ENCODE results near the gene C20orf204.

C20orf204 gene

DNA sequence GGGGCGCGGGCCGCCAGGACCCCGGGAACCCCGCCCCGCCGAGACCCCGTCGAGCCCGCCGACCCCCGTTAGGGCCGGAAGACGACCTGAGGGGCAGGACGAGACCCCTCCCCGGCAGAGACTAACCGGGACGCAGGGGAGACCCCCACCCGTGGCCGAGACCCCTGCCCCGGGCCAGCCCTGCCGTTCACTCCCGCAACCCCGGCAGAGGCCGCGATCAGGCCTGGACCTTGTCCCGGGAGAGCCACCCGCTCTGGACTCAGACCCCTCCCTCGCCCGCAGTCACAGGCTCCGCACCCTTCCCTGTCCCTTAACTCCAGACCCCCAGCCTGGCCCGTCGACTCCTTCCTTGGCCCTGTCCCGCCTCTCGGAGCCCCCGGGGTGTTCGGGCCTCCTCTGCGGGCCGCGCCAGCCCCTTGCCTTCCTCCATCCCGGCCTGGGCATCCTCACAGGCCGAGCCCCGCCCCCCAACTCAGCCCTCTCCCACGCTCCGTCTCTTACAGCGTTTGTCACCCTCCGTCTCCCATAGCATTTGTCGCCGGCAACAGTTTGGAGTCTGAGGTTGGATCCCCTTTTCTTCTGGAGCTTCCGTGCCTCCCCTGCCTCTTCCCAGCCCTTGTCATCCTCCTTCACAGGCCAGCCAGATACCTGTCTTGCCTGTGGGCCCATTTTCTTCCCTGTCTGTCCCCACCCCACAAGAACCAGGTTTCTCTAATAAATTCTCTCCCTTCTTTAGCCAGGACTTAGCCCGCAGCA, 27.6 kb downstream of the C20orf204 start:
- Histone ChIP-seq H3K27ac (ENCODE audit: low read length) (no peak overlapping the region), H3K27me3 (ENCODE audit: low read depth, low read length) (no peaks in the 10 kb centered on the region), H3K4me1 (ENCODE audit: control insufficient read depth in 1 of 2, insufficient read depth in 2 of 2, low read length in 2 of 2) (peaks cover 0 to 21% of the 10 kb centered on the region in 2 donors), H3K9me3 (ENCODE audit: control insufficient read depth in 1 of 2, low read length in 2 of 2) (no peaks in the 10 kb centered on the region), H3K4me3 (ENCODE audit: low read depth in 1 of 2, low read length in 2 of 2) (peak overlapping the region; percentile 59 to 91), H3K36me3 (ENCODE audit: control insufficient read depth in 1 of 2, insufficient read depth in 2 of 2, low read length in 2 of 2) (no peaks in the 10 kb centered on the region)

- Histone ChIP-seq H3K9me3 (ENCODE audit: control insufficient read depth in 1 of 2, low read length in 2 of 2) (no peaks in the 10 kb centered on the region), H3K4me3 (ENCODE audit: low read depth in 1 of 2, low read length in 2 of 2) (peak overlapping the region; percentile 59 to 91), H3K36me3 (ENCODE audit: control insufficient read depth in 1 of 2, insufficient read depth in 2 of 2, low read length in 2 of 2) (no peaks in the 10 kb centered on the region), H3K27me3 (ENCODE audit: low read depth, low read length) (no peaks in the 10 kb centered on the region), H3K4me1 (ENCODE audit: control insufficient read depth in 1 of 2, insufficient read depth in 2 of 2, low read length in 2 of 2) (peaks cover 0 to 21% of the 10 kb centered on the region in 2 donors), H3K27ac (ENCODE audit: low read length) (no peak overlapping the region)
Measured at GRCh38 chr20:64064145-64064698, 28.2 kb downstream of the C20orf204 start.

DNA sequence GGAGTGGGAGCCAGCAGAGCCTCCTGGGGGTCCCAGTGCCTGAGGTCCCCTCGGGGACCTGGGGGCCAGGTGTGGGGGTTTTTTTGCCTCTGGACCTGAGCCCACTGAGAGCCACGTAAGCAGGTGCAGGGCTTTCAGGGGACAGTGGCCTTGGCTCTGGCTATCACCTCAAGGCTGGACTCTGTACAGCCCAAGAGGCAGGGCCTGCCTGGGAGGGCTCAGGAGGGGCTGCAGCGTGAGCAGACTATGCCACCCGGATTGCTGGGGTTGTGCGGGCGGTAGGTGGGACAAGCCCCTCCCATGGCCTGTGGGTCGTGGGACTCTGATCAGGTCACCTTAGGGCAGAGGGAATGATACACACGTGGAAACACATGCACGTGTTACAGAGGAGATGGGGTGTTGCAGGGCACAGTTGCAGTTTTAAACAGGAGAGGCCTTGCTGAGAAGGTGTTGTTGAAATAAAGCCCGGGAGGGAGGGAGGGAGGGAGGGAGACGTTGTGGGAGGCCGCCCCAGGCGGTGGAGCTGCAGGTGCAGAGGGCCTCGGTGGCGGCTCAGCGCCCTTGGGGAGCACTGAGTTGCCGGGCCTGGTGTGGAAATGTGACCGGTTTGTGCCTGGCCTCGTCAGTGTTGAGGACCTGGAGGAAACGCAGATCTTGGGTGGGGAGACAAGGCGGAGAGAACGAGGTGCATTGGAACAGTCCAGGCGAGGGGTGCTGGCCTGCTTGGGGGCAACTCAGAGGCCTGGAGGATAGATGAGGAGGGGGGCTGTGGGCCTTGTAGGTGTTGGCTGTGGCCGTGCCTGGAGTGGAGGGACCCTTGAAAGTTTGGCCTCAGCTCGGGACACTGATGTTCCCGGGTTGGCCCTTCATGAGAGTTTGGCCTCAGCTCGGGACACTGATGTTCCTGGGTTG, 29.3 kb downstream of the C20orf204 start:
- Histone ChIP-seq H3K4me1 (ENCODE audit: control insufficient read depth in 1 of 2, insufficient read depth in 2 of 2, low read length in 2 of 2) (peaks cover 0 to 21% of the 10 kb centered on the region in 2 donors), H3K27ac (ENCODE audit: low read length) (no peak overlapping the region), H3K36me3 (ENCODE audit: control insufficient read depth in 1 of 2, insufficient read depth in 2 of 2, low read length in 2 of 2) (no peaks in the 10 kb centered on the region), H3K4me3 (ENCODE audit: low read depth in 1 of 2, low read length in 2 of 2) (no peak overlapping the region), H3K9me3 (ENCODE audit: control insufficient read depth in 1 of 2, low read length in 2 of 2) (no peaks in the 10 kb centered on the region), H3K27me3 (ENCODE audit: low read depth, low read length) (no peaks in the 10 kb centered on the region)

GRCh38 chr20:64065974-64066343, 30.0 kb downstream of the C20orf204 start:
- Histone ChIP-seq H3K4me3 (ENCODE audit: low read depth in 1 of 2, low read length in 2 of 2) (no peak overlapping the region), H3K27me3 (ENCODE audit: low read depth, low read length) (no peaks in the 10 kb centered on the region), H3K4me1 (ENCODE audit: control insufficient read depth in 1 of 2, insufficient read depth in 2 of 2, low read length in 2 of 2) (peaks cover 0 to 21% of the 10 kb centered on the region in 2 donors), H3K36me3 (ENCODE audit: control insufficient read depth in 1 of 2, insufficient read depth in 2 of 2, low read length in 2 of 2) (no peaks in the 10 kb centered on the region), H3K27ac (ENCODE audit: low read length) (no peak overlapping the region), H3K9me3 (ENCODE audit: control insufficient read depth in 1 of 2, low read length in 2 of 2) (no peaks in the 10 kb centered on the region)

GRCh38 chr20:64067005-64067632, 31.1 kb downstream of the C20orf204 start:
- H3K27me3 ChIP-seq (ENCODE audit: low read depth, low read length): no peaks in the 10 kb centered on the region
- no peak overlapping the region for H3K27ac ChIP-seq (ENCODE audit: low read length)
- no peaks in the 10 kb centered on the region for H3K9me3 ChIP-seq (ENCODE audit: control insufficient read depth in 1 of 2, low read length in 2 of 2)
- H3K36me3 ChIP-seq (ENCODE audit: control insufficient read depth in 1 of 2, insufficient read depth in 2 of 2, low read length in 2 of 2): peaks cover 0 to 8% of the 10 kb centered on the region in 2 donors
- peaks cover 0 to 19% of the 10 kb centered on the region in 2 donors for H3K4me1 ChIP-seq (ENCODE audit: control insufficient read depth in 1 of 2, insufficient read depth in 2 of 2, low read length in 2 of 2)
- H3K4me3 ChIP-seq (ENCODE audit: low read depth in 1 of 2, low read length in 2 of 2): no peak overlapping the region

GRCh38 chr20:64067733-64068307, 31.8 kb downstream of the C20orf204 start:
- Histone ChIP-seq H3K4me3 (ENCODE audit: low read depth in 1 of 2, low read length in 2 of 2) (no peak overlapping the region), H3K9me3 (ENCODE audit: control insufficient read depth in 1 of 2, low read length in 2 of 2) (no peaks in the 10 kb centered on the region), H3K27ac (ENCODE audit: low read length) (no peak overlapping the region), H3K4me1 (ENCODE audit: control insufficient read depth in 1 of 2, insufficient read depth in 2 of 2, low read length in 2 of 2) (peaks cover 0 to 14% of the 10 kb centered on the region in 2 donors), H3K27me3 (ENCODE audit: low read depth, low read length) (no peaks in the 10 kb centered on the region), H3K36me3 (ENCODE audit: control insufficient read depth in 1 of 2, insufficient read depth in 2 of 2, low read length in 2 of 2) (peaks cover 0 to 15% of the 10 kb centered on the region in 2 donors)

DNA sequence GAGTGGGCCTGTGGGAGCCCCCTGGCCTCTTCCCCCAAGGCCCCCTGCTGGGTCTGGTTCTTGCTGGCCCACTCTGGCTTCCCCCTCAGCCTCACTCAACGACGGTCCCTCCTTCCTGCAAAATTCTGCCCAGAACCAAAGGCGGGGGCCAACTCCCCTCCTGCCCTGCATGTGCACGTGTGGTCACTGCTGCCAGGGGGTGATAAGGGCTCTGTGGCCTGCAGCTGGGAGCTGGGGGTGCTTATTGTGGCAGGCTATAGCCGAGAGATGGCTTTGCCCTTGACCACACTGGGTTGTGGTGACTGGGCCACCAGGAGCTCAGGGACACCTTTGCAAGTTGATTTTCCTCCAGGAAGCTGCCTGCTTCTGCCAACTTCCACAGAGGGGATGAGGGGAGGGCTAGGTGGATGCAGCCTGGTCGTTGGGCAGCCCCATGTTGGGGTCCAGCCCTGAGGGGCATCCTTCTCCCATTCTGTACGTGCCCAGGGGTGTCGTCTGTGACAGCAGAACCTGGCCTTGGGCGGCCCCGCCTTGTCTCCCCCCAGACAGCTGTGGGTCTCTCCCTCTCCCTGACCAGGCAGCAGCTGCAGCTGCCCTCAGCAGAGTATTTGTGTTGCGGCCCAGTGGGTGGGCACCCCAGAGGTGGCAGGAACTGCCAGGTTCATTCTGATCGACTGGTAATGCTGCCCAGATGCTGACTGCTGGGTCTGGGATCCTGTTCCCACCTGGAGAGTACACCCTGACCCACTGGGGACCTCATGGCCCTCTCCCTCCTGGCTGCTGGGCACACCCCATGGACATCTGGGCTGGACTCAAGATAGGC, 32.6 kb downstream of the C20orf204 start:
- Histone ChIP-seq H3K36me3 (ENCODE audit: control insufficient read depth in 1 of 2, insufficient read depth in 2 of 2, low read length in 2 of 2) (peaks cover 0 to 19% of the 10 kb centered on the region in 2 donors), H3K4me3 (ENCODE audit: low read depth in 1 of 2, low read length in 2 of 2) (no peak overlapping the region), H3K27me3 (ENCODE audit: low read depth, low read length) (no peaks in the 10 kb centered on the region), H3K9me3 (ENCODE audit: control insufficient read depth in 1 of 2, low read length in 2 of 2) (no peaks in the 10 kb centered on the region), H3K27ac (ENCODE audit: low read length) (no peak overlapping the region), H3K4me1 (ENCODE audit: control insufficient read depth in 1 of 2, insufficient read depth in 2 of 2, low read length in 2 of 2) (peaks cover 0 to 12% of the 10 kb centered on the region in 2 donors)

- peaks cover 0 to 7% of the 10 kb centered on the region in 2 donors for H3K4me1 ChIP-seq (ENCODE audit: control insufficient read depth in 1 of 2, insufficient read depth in 2 of 2, low read length in 2 of 2)
- no peak overlapping the region for H3K27ac ChIP-seq (ENCODE audit: low read length)
- peaks cover 0 to 25% of the 10 kb centered on the region in 2 donors for H3K36me3 ChIP-seq (ENCODE audit: control insufficient read depth in 1 of 2, insufficient read depth in 2 of 2, low read length in 2 of 2)
- H3K9me3 ChIP-seq (ENCODE audit: control insufficient read depth in 1 of 2, low read length in 2 of 2): no peaks in the 10 kb centered on the region
- H3K4me3 ChIP-seq (ENCODE audit: low read depth in 1 of 2, low read length in 2 of 2): no peak overlapping the region
- no peaks in the 10 kb centered on the region for H3K27me3 ChIP-seq (ENCODE audit: low read depth, low read length)
Measured at GRCh38 chr20:64069209-64069613, 33.2 kb downstream of the C20orf204 start.

DNA sequence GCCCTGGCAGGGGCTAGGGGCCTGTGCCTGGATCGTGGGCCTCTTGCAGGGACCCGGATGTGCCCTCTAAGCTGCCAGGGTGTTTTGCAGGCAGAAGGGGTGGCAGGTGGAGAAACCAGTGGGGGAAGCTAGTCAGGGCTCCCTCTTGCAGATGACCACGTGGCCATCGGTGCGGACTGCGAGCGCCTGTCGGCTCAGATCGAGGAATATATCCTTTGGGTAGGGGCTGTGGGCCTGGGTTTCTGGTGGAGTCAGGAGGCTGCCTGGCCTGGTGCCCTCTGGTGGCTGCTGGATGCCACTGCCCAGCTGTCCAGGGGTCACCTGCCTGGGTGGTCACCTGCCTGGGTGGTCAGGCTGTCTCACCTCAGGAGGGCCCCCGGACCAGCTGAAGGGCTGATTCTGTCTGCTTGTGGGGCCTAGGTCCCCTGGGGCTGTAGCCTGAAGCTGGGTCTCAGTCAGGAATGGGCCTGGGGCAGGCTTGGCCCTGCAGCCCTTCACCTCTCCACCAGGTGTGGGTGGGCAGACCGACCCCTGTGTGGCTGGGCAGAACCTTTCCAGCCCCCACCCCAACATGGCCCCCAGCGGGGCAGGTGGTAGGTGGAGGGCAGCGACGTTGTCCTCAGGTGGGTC, 33.7 kb downstream of the C20orf204 start:
- Histone ChIP-seq H3K4me1 (ENCODE audit: control insufficient read depth in 1 of 2, insufficient read depth in 2 of 2, low read length in 2 of 2) (peaks cover 0 to 1% of the 10 kb centered on the region in 2 donors), H3K36me3 (ENCODE audit: control insufficient read depth in 1 of 2, insufficient read depth in 2 of 2, low read length in 2 of 2) (peaks cover 0 to 29% of the 10 kb centered on the region in 2 donors), H3K9me3 (ENCODE audit: control insufficient read depth in 1 of 2, low read length in 2 of 2) (no peaks in the 10 kb centered on the region)

More for the DNA sequence above, 33.7 kb downstream of the C20orf204 start:
- Histone ChIP-seq H3K27me3 (ENCODE audit: low read depth, low read length) (no peaks in the 10 kb centered on the region), H3K27ac (ENCODE audit: low read length) (no peak overlapping the region), H3K4me3 (ENCODE audit: low read depth in 1 of 2, low read length in 2 of 2) (no peak overlapping the region)
